ENCODE data around the gene HTT. TPM values are rescaled to one million over a fixed set of nuclear protein-coding genes. Genes with fewer than 3 reads are reported as not detected.

HTT gene
- total RNA-seq, 1 experiment from 2014 or later: 66.8 TPM

GRCh38 chr4:3250956-3251690 lies 176.6 kb downstream of the HTT start:
- Histone ChIP-seq H3K27me3 (replicated peaks; ENCODE audit: insufficient read depth, low read depth, low read length, poor library complexity) (no peaks in the 10 kb centered on the region), H3K27ac (ENCODE audit: low read depth, low read length, poor library complexity, severe bottlenecking) (no peak overlapping the region), H3K4me3 (ENCODE audit: low read depth, low read length, poor library complexity, severe bottlenecking) (no peak overlapping the region), H3K9me3 (ENCODE audit: low read depth, low read length, poor library complexity, severe bottlenecking) (no peaks in the 10 kb centered on the region), H3K4me1 (ENCODE audit: insufficient read depth, low read length, poor library complexity, severe bottlenecking) (peaks cover 6% of the 10 kb centered on the region), H3K36me3 (ENCODE audit: insufficient read depth, low read length, poor library complexity, severe bottlenecking) (no peaks in the 10 kb centered on the region)
- intact Hi-C loops (cut with micrococcal nuclease; ENCODE audit: unreplicated experiment): no loop called here
- DNase-seq (ENCODE audit: low spot score): no peak
- no peak for TF ChIP-seq CTCF (conservative IDR thresholded peaks at IDR 0.05; ENCODE audit: low read depth, low read length)
- no peak for TF ChIP-seq EZH2 (IDR thresholded peaks at IDR 0.05; ENCODE audit: borderline replicate concordance, low read depth, low read length, poor library complexity, severe bottlenecking)
- BruUV-seq (replicated peaks): no TSS peak
- ChIA-PET CTCF (no interaction called here), POLR2A (ENCODE audit: low non-redundant PET) (no interaction called here)

- peaks cover 6% of the 10 kb centered on the region for H3K4me1 ChIP-seq (ENCODE audit: insufficient read depth, low read length, poor library complexity, severe bottlenecking)
- H3K9me3 ChIP-seq (ENCODE audit: low read depth, low read length, poor library complexity, severe bottlenecking): no peaks in the 10 kb centered on the region
- H3K4me3 ChIP-seq (ENCODE audit: low read depth, low read length, poor library complexity, severe bottlenecking): no peak overlapping the region
- no peaks in the 10 kb centered on the region for H3K36me3 ChIP-seq (ENCODE audit: insufficient read depth, low read length, poor library complexity, severe bottlenecking)
- BruUV-seq (replicated peaks): no TSS peak
- DNase-seq (ENCODE audit: low spot score): no peak
- intact Hi-C loops (cut with micrococcal nuclease; ENCODE audit: unreplicated experiment): no loop called here
- H3K27me3 ChIP-seq (replicated peaks; ENCODE audit: insufficient read depth, low read depth, low read length, poor library complexity): no peaks in the 10 kb centered on the region
- ChIA-PET CTCF (no interaction called here), POLR2A (ENCODE audit: low non-redundant PET) (no interaction called here)
- no peak overlapping the region for H3K27ac ChIP-seq (ENCODE audit: low read depth, low read length, poor library complexity, severe bottlenecking)
- TF ChIP-seq EZH2 (IDR thresholded peaks at IDR 0.05; ENCODE audit: borderline replicate concordance, low read depth, low read length, poor library complexity, severe bottlenecking) (no peak), CTCF (conservative IDR thresholded peaks at IDR 0.05; ENCODE audit: low read depth, low read length) (no peak)
These were observed 177.4 kb downstream of the HTT start for GRCh38 chr4:3251691-3252479.

GRCh38 chr4:3252480-3252828 lies 178.0 kb downstream of the HTT start:
- H3K27me3 ChIP-seq (replicated peaks; ENCODE audit: insufficient read depth, low read depth, low read length, poor library complexity): no peaks in the 10 kb centered on the region
- TF ChIP-seq EZH2 (IDR thresholded peaks at IDR 0.05; ENCODE audit: borderline replicate concordance, low read depth, low read length, poor library complexity, severe bottlenecking) (no peak), CTCF (conservative IDR thresholded peaks at IDR 0.05; ENCODE audit: low read depth, low read length) (no peak)
- H3K4me1 ChIP-seq (ENCODE audit: insufficient read depth, low read length, poor library complexity, severe bottlenecking): peaks cover 6% of the 10 kb centered on the region
- BruUV-seq (replicated peaks): no TSS peak
- H3K36me3 ChIP-seq (ENCODE audit: insufficient read depth, low read length, poor library complexity, severe bottlenecking): no peaks in the 10 kb centered on the region
- no peaks in the 10 kb centered on the region for H3K9me3 ChIP-seq (ENCODE audit: low read depth, low read length, poor library complexity, severe bottlenecking)
- intact Hi-C loops (cut with micrococcal nuclease; ENCODE audit: unreplicated experiment): no loop called here
- ChIA-PET POLR2A (ENCODE audit: low non-redundant PET) (no interaction called here), CTCF (no interaction called here)
- no peak for DNase-seq (ENCODE audit: low spot score)
- H3K4me3 ChIP-seq (ENCODE audit: low read depth, low read length, poor library complexity, severe bottlenecking): no peak overlapping the region
- no peak overlapping the region for H3K27ac ChIP-seq (ENCODE audit: low read depth, low read length, poor library complexity, severe bottlenecking)
